Measurements from ENCODE around the gene TMEM212. TPM values are rescaled to one million over a fixed set of nuclear protein-coding genes. Genes with fewer than 3 reads are reported as not detected.

TMEM212 gene
- total and polyA plus RNA-seq, 9 of the 15 experiments (the other 6 are each of a cell fraction or from before 2014, with no cell fraction given) = not detected

GRCh38 chr3:171895291-171895690 lies 52.1 kb downstream of the TMEM212 start (continued):
- TF ChIP-seq HOMEZ (CRISPR knock-in tag; IDR thresholded peaks at IDR 0.05) = no peak
- TF ChIP-seq MAZ (CRISPR knock-in tag; conservative IDR thresholded peaks at IDR 0.05 in 1 of 2, IDR thresholded peaks at IDR 0.05 in 1 of 2) = no peak
- TF ChIP-seq VEZF1 (CRISPR knock-in tag; IDR thresholded peaks at IDR 0.05) = 0 out of 2 replicates have a peak, but pooled peaks have one; percentile 22
- no peak for TF ChIP-seq TFAP4 (CRISPR knock-in tag; IDR thresholded peaks at IDR 0.05; ENCODE audit: borderline replicate concordance)
- TF ChIP-seq ZKSCAN1 (IDR thresholded peaks at IDR 0.05; ENCODE audit: low read depth, low read length) = no peak
- no peak for TF ChIP-seq LEF1 (IDR thresholded peaks at IDR 0.05)
- no peak for TF ChIP-seq MXI1 (IDR thresholded peaks at IDR 0.05; ENCODE audit: low read depth, low read length)
- TF ChIP-seq BRCA1 (IDR thresholded peaks at IDR 0.05) = no peak
- no peak for TF ChIP-seq BRCA1 (CRISPR knock-in tag; IDR thresholded peaks at IDR 0.05)
- no peak for TF ChIP-seq EZH2 (IDR thresholded peaks at IDR 0.05; ENCODE audit: borderline replicate concordance, low read depth, low read length)
- no peak for TF ChIP-seq HDGF (IDR thresholded peaks at IDR 0.05)
- TF ChIP-seq ELK3 (CRISPR knock-in tag; IDR thresholded peaks at IDR 0.05) = no peak
- TF ChIP-seq ZNF444 (CRISPR knock-in tag; IDR thresholded peaks at IDR 0.05) = 0 out of 2 replicates have a peak, but pooled peaks have one; percentile 41
- TF ChIP-seq PBX2 (CRISPR knock-in tag; IDR thresholded peaks at IDR 0.05; ENCODE audit: low read depth) = no peak
- peak; percentile 45; the same call in 1 of the 2 replicates for TF ChIP-seq PBX2 (tag; conservative IDR thresholded peaks at IDR 0.05; ENCODE audit: low read depth)
- TF ChIP-seq ZNF12 (CRISPR knock-in tag; IDR thresholded peaks at IDR 0.05) = no peak
- TF ChIP-seq ID3 (CRISPR knock-in tag; IDR thresholded peaks at IDR 0.05) = no peak
- TF ChIP-seq ID3 (tag; IDR thresholded peaks at IDR 0.05) = no peak
- no peak for TF ChIP-seq U2AF2 (optimal IDR thresholded peaks at IDR 0.05; ENCODE audit: low read depth, low read length)
- TF ChIP-seq TFE3 (CRISPR knock-in tag; IDR thresholded peaks at IDR 0.05) = no peak
